ENCODE measurements around the gene VPS45.
A peak's percentile ranks its signal among the peaks of the same experiment; 100 is the strongest.
"Not testable (repeated sequence)": the region's sequence is repeated elsewhere in the genome, so short reads cannot be mapped to it uniquely, and the experiment has no call there.

The VPS45 gene

DNA sequence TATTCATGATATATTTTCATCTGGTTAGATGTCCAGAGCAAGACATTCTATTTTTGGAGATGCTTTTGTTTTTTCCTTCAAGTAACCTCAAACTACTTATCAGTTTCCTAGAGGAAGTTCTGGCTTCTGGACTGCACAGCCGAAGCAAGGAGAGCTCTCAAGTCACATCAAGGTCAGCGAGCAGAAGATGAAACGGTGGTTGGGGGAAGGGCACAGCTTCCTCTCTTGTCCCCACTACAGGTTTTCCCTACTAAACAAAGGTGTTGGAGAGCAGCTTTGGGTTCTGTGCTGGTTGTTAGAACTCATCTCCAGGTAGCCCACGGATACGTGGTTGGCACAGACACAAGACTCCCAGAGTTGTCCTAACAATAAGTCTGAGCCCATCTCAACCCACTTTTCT, 77.0 kb downstream of the VPS45 start:
- TF ChIP-seq, protein P1, sequence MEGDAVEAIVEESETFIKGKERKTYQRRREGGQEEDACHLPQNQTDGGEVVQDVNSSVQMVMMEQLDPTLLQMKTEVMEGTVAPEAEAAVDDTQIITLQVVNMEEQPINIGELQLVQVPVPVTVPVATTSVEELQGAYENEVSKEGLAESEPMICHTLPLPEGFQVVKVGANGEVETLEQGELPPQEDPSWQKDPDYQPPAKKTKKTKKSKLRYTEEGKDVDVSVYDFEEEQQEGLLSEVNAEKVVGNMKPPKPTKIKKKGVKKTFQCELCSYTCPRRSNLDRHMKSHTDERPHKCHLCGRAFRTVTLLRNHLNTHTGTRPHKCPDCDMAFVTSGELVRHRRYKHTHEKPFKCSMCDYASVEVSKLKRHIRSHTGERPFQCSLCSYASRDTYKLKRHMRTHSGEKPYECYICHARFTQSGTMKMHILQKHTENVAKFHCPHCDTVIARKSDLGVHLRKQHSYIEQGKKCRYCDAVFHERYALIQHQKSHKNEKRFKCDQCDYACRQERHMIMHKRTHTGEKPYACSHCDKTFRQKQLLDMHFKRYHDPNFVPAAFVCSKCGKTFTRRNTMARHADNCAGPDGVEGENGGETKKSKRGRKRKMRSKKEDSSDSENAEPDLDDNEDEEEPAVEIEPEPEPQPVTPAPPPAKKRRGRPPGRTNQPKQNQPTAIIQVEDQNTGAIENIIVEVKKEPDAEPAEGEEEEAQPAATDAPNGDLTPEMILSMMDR (IDR thresholded peaks at IDR 0.05; ENCODE audit: insufficient read depth, low read length, poor library complexity, severe bottlenecking) = no peak
- H3K4me3 ChIP-seq (replicated peaks; ENCODE audit: low read depth, low read length) = no peak overlapping the region

DNA sequence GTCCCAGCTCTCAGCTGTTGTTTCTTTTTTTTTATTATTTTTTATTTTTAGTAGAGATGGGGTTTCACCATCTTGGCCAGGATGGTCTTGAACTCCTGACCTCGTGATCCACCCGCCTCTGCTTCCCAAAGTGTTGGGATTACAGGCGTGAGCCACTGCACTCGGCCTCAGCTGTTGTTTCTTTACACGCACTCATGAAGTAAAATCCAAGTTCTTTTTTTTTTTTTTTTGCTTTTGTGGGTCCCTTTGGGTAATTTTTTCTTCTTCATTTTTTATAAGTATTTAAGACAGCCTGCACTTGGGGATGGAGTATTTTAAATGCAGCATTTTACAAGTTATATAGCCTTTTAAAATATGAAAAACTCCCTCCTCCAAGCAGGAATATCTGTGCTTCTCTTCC, 78.4 kb downstream of the VPS45 start:
- not testable (repeated sequence) for DNase-seq (ENCODE audit: extremely low read depth, insufficient read length); H3K4me3 ChIP-seq (replicated peaks; ENCODE audit: low read depth, low read length)

More for the DNA sequence above, 77.0 kb downstream of the VPS45 start:
- no peaks in the 10 kb centered on the region for H3K36me3 ChIP-seq (ENCODE audit: control insufficient read depth, insufficient read depth, low read length)
- DNase-seq (ENCODE audit: extremely low read depth, insufficient read length) = no peak
- H3K27me3 ChIP-seq (replicated peaks; ENCODE audit: control insufficient read depth, insufficient read depth, low read length) = no peaks in the 10 kb centered on the region

DNA sequence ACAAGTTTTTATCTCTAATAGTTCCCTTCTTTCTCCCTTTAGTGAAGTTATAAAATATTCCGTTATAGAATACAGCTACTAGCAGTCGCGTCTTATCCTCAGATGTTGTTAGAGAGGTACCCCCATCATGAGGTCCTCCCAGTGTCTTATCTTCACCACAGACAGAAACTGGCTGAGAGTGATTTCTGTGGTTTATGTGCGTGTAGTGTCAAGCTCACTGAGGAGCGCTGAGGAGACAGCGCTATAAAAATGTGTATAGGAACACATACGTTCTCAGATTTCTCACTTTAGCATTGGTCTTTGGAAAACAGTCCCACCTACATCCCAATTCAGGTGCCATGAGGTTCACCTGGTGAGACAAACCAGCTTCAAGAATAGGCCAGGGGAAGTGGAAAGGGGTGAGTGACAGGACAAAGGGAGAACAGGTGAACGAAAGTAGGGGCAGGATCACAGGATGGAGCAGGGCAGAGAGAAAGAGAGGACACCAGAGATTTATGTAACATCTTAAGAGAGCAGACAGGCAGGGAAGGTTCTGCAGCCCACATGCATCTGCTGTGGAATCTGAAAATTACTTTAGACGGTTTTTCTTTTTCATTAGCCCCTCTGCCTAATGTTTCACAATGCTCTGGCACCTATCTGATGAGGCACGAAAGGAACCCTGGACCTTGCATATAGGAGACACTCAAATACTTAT, 79.4 kb downstream of the VPS45 start:
- no peak overlapping the region for H3K4me3 ChIP-seq (replicated peaks; ENCODE audit: low read depth, low read length)
- H3K36me3 ChIP-seq (ENCODE audit: control insufficient read depth, insufficient read depth, low read length) = no peaks in the 10 kb centered on the region; the same call in 1 of the 2 replicates
- no peak for DNase-seq (ENCODE audit: extremely low read depth, insufficient read length)
- TF ChIP-seq, protein P1 (IDR thresholded peaks at IDR 0.05; ENCODE audit: insufficient read depth, low read length, poor library complexity, severe bottlenecking) = no peak
- no peaks in the 10 kb centered on the region for H3K27me3 ChIP-seq (replicated peaks; ENCODE audit: control insufficient read depth, insufficient read depth, low read length)

More for the DNA sequence above, 78.4 kb downstream of the VPS45 start:
- not testable (repeated sequence) for H3K27me3 ChIP-seq (replicated peaks; ENCODE audit: control insufficient read depth, insufficient read depth, low read length); H3K36me3 ChIP-seq (ENCODE audit: control insufficient read depth, insufficient read depth, low read length)

DNA sequence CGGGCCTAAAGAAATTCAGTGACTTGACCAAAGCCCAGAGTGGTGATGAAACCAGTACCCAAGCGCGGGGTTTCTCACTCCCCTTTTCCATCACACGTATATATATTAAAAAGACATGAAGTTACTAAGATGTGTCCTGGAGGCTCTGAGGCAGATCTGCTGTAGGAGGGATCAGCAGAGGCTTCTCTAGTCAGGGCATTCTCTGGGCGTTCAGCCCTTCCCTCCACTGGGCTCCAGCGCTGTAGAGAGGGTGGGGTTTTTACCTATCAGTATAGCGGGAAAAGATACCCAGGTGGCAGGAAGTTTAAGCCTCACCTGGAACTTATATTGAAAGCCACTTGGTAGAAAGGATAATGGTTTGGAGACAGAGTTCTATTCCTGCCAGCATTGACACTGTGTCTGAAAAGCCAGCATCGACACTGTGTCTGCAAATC, 81.3 kb downstream of the VPS45 start:
- Histone ChIP-seq H3K27me3 (replicated peaks; ENCODE audit: control insufficient read depth, insufficient read depth, low read length) (no peaks in the 10 kb centered on the region), H3K4me3 (replicated peaks; ENCODE audit: low read depth, low read length) (peak overlapping the region; percentile 74)

DNA sequence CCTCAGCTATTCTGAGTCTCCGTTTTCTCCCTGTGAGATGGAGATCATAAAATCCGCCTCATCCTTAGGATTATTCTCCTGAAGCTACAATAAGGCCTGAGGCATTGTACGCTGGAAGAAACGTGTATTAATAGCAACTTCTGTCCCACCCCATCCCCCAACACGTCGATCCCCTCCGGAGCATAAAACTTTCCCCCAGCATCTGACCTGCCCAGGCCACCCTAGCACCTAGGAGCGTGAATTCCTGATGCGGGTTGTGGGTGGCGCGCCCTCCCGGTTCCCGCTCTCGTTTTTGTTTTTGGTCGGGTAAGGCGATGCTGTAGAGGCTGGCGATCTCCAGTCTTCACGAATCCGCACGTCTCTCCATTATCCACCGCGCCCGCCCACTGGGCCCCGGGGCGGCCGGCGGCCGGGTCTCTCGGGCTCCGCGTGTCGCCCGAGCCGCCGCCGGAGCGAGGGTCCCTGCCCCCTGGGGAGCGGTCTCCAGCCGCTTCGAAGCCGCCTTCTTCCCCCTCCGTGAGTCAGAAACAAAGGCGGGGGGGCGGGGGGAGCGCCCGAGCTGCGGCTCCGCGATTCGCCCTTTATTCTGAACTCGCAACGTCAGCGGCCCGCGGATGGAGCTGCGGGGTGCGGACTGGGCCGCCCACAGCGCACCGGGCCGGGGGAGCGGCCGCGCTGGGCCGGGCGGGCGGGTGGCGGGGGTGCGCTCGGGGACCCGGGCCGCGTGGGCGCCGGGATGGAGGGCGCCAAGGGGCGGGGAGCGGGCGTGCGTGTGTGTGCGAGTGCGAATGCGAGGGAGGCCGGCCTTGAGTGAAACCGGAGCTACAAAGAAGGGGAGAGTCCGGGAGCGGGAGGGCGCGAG, 81.9 kb downstream of the VPS45 start, which contains the start of gene PLEKHO1:
TSS of gene PLEKHO1 (plus strand) at position 646 of the 862 bp plus-strand sequence. CDS start 342 bp downstream, outside the sequence.
- H3K4me3 ChIP-seq (replicated peaks; ENCODE audit: low read depth, low read length) = peak within 1 kb of the TSS; percentile 74
- TF ChIP-seq, protein P1 (IDR thresholded peaks at IDR 0.05; ENCODE audit: insufficient read depth, low read length, poor library complexity, severe bottlenecking) = no peak
- H3K36me3 ChIP-seq (ENCODE audit: control insufficient read depth, insufficient read depth, low read length) = peaks cover 7% of the 10 kb centered on the region
- DNase-seq (ENCODE audit: extremely low read depth, insufficient read length) = peak; percentile 85
- H3K27me3 ChIP-seq (replicated peaks; ENCODE audit: control insufficient read depth, insufficient read depth, low read length) = no peaks in the 10 kb centered on the region

More for the DNA sequence above, 81.3 kb downstream of the VPS45 start:
- TF ChIP-seq, protein P1 (IDR thresholded peaks at IDR 0.05; ENCODE audit: insufficient read depth, low read length, poor library complexity, severe bottlenecking) = no peak
- peaks cover 3% of the 10 kb centered on the region for H3K36me3 ChIP-seq (ENCODE audit: control insufficient read depth, insufficient read depth, low read length)
- DNase-seq (ENCODE audit: extremely low read depth, insufficient read length) = no peak
